HG02981 (cell line): ENCODE data around the gene IGF2BP3.
A peak's percentile ranks its signal among the peaks of the same experiment; 100 is the strongest.

Experiments used
- ATAC-seq: cut with Tn5 transposase; IDR thresholded peaks from one replicate; pipeline ENCODE4 v1.9.1; 2021; ENCODE audit warnings: mild to moderate bottlenecking, moderate library complexity; ENCODE audit not compliant: unreplicated experiment

Gene IGF2BP3

DNA sequence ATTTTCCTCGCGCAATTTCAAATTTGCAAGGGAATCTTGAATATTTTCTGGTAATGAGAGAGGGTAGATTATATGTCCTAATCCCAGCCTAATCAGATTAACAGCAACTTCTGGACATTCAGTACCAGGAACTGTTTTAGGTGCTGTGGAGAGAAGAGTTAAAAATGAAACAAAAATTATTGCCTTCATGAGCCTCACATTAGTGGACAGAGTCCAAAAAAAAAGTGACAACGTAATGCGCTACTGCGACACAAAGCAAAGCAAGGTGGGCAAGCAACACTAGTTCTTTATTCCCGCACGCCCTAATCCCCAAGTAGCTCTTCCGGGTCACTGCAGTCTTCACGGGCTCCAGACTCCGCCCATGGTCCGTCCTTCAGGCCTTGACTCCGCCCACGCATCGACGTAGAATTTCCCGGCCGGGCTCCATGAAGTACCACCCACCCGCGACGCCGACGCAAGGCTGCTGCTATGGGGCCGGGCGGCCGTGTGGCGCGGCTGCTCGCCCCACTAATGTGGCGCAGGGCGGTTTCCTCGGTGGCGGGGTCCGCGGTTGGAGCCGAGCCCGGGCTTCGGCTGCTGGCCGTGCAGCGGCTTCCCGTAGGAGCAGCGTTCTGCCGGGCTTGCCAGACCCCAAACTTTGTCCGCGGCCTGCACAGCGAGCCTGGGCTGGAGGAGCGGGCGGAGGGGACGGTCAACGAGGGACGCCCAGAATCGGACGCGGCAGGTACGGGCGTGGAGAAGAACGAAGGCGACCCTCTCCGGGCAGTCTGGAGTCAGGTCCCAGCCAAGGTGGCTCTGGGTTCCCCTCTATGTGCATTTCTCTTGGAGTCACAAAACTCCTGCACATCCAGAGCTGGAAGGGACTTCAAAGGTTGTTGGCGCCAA is 171.2 kb downstream of the IGF2BP3 start, which contains the start of gene MALSU1:
Gene MALSU1, plus strand, starts transcription at position 455 of the 885 bp plus-strand sequence. Its CDS starts 14 bp downstream, at position 469.
- peak; percentile 99 for ATAC-seq

- ATAC-seq, result no peak
These were observed 172.0 kb downstream of the IGF2BP3 start for GRCh38 chr7:23298141-23298881.

GRCh38 chr7:23295401-23295697 is 174.9 kb downstream of the IGF2BP3 start:
- ATAC-seq, result no peak

DNA sequence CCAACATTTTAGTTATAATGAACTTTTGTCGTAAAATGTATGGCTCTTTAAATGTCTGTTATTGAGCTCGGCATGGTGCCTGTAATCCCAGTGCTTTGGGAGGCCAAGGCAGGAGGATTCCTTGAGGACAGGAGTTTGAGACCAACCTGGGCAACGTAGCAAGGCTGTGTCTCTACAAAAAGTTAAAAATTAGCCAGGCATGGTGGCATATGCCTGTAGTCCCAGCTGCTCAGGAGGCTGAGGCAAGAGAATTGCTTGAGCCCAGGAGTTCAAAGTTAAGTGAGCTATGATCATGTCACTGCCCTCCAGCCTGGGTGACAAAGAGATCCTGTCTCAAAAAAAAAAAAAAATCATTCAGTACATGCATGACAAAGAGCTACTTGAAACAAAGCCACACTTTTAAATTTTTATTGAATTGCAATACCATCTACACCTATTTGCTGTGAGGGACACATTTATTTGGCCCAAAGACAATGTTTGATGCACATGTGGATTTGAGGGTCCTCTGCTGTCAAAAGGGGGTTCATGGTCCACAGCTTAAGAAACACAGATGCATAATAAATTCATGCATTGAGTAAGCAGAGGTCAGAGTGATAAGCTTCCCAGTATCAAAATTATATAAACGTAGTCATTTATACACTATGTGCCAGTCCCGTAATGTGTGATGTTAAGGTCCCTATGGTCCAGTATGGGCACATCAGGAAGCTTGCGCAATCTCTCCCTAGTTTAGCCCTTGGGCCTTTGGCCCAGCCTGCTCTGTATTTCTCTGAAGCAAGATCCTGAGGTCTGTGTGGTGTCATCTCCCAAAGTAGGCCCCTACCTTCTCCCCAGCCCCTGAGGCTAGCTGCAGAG is 175.5 kb downstream of the IGF2BP3 start:
- ATAC-seq, result no peak

DNA sequence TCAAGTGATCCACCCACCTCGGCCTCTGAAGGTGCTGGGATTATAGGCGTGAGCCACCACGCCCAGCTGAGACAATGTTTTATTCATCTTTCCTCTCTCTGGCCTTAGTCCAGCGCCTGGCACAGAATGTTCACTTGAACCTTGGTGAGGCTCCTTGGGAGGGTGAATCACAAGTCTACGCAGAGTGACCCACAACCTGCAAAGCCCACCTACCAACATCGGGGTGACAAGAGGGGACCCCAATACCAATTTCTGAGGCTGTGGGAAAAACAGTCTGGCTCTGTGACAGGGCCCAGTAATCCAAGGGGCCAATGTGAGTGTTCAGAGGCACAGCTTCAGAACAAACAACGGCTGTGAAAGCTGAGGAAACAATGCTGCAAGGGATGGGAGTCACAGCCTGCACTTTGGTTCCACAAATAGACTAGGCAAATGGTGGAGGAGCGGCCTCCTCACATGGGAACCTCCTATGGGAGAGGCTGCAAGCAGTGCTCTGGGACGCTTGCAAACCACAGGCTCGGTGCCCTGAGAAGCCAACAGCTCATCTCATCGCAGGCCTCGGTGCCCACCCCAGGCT is 176.7 kb downstream of the IGF2BP3 start:
- ATAC-seq, result no peak

DNA sequence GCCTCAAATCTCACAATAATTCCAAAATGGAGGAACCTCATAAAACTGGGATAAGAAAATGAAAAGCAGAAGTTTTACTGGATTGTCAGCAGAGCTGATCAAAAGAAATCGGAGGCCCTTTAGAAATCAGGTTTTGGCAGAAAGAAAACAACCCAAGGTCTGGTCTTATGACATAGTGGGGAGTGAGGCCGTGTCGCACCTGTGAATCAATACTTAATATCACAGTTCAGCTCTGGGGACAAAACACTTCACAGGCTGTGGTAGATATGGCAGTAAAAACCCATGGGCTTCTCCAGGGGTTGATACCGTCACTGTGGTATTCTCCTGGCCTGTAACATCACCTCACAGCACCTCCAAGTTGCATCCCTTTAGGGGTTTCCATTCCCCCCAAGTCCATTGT is 177.7 kb downstream of the IGF2BP3 start:
- ATAC-seq, result no peak

DNA sequence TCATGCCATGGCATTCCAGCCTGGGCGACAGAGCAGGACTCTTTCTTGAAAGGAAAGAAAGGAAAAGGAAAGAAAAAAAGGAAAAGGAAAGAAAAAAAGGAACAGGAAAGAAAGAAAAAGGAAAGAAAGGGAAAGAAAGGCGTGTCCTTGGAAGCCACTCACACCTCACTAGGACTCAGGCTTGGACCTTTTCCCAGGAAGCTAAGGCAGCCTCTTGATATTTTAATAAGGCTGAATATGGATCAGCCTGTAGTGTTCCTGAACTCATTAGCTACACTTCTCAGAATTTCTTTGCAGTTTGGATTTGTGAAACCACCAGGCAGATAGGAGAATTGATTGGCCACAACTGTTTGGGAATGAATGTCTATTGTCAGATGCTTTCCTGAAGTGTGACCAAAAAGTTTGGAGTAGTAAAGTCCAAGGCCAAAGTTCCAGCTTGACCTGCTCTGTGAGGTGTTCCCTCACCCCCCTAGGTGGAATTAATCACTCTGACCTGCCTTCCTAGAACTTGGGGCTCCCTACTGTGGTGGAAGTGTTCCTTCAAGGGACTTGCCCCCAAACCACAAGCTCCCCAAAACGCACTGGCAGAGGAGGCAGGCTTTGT is 178.2 kb downstream of the IGF2BP3 start:
- ATAC-seq, result no peak

DNA sequence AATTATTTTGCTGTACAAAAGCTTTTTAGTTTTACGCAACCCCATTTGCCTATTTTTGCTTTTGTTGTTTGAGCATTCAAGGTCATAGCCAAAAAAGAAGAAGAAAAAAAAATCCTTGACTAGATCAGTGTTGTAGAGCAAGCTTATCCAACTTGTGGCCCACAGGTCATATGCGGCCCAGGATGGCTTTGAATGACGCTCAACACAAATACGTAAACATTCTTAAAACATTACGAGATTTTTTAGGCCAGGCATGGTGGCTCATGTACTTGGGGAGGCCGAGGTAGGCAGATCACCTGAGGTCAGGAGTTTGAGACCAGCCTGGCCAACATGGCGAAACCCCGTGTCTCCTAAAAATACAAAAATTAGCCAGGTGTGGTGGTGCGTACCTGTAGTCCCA is 179.3 kb downstream of the IGF2BP3 start:
- no peak for ATAC-seq

DNA sequence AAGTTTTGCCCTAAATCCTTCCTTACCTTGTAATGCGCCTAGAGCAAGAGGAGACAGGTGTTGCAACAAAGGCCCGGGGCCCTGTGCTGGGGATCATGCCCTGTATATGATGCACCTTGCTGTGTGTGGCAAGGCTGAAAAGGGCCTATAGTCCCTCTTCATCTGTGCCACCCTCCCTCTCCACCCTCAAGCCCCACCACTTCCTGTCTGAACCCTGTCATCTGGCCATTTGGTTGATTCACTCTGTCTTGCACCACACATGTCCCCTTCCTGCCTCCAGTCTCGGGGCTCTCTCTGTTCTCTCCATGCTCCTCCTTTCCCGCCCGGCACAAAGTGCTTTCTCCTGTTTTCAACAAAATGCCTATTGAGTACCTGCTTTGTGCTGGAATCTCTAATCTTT is 182.7 kb downstream of the IGF2BP3 start:
- ATAC-seq, result no peak

DNA sequence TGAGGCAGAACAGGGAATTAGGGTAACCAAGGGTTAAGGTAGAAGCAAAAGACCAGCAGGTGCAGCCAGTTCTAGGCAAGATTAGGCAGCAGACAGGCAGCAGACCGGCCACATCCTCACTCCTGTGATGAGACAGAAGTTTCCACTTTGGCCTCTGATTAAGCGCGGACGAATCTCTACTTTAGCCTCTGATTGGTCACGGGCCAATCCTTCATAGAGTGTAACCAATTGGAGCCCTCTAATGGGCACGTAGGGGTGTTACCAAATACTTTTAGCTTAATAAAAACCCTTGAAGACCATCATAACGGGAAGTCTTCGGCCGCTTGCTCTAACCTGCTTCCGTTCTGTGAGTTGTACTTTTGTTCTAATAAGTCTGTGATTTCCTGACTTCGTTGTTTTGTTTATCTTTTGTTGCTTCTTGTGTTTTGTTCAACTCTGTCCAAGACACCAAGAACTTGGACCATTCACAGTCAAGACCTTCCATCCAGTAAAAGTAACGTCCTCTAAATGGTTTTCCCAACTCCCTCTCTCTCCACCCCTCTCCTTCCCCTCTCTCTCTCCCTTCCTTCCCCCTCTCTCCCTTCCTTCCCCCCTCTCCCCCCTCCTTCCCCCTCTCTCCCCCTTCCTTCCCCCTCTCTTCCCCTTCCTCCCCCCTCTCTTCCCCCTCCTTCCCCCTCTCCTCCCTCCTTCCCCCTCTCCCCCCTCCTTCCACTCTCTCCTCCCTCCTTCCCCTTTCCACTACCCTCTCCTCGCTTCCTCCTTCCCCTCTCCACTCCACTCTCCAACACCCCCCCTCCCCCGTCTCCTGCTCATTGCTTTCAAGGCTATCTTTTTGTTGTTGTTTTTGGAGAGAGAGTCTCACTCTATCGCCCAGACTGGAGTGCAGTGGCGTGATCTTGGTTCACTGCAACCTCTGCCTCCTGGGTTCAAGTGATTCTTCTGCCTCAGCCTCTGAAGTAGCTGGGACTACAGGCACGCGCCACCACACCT is 184.3 kb downstream of the IGF2BP3 start:
- ATAC-seq, result no peak

- no peak for ATAC-seq
These were observed 185.4 kb downstream of the IGF2BP3 start for GRCh38 chr7:23284871-23285270.

- no peak for ATAC-seq
These were observed 187.2 kb downstream of the IGF2BP3 start for GRCh38 chr7:23283086-23283485.

DNA sequence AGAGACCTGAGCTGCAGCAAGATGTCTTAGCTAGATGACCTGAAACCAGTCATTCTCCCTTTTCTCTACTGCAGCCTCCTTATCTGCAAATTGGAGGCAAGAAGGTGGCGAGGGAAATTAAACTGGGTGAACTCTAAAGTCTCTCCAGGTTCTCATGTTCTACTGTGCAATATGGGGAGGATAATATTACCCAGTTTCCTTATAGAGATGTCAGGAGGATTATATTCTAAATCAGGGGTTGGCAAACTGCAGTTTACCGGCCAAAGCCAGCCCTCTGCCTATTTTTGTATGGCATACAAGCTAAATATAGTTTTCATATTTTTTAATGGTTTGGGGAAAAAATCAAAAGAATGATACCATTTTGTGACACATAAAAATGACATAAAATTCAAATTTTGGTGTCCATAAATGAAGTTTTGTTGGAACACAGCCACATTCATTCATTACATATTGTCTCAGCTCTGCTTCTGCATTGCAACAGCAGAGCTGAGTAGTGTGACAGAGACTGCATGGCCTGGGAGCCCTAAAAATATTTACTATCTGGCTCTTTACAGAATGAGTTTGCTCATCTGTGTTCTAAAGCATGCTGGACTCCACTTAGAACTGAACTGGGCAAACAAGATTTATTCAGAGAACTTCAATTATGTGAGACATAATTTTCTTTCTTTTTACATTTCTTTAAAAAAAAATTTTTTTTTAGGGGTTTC is 190.3 kb downstream of the IGF2BP3 start:
- ATAC-seq, result no peak

- ATAC-seq, result no peak
These were observed 192.8 kb downstream of the IGF2BP3 start for GRCh38 chr7:23277359-23277989.

DNA sequence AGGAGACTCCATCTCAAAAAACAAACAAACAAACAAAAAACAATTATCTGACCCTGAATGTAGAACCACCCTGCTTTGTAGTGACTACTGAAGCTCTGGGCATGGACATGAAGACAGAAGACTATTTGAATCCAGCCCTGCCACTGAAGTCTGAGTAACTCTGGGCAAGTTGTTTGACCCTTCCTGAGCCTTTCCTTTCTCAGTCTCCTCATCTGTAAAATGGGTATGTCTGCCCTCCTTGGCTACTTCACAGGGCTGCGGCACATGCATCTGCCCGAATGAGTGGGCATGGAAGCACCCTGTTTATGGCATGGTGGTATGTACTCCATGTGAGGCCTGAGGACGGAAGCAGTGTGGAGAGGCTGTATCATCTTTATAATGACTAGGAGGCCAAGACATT is 193.3 kb downstream of the IGF2BP3 start:
- no peak for ATAC-seq

GRCh38 chr7:23276376-23276775 is 193.9 kb downstream of the IGF2BP3 start:
- no peak for ATAC-seq

DNA sequence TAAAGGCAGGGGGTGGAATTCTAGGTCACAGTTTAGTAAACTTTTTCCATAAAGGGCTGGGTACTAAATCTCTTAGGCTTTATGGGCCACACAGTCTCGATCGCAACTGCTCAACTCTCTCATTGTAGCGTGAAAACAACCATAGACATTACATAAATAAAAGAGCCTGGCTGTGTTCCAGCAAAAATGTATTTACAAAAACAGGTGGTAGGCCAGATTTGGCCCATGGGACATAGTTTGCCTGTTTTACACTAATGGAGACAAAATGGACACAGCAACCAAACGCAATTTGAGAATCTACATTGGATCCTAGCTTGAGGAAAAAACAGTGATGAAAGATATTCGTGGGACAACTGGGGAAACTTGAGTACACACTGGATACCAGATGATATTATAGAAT is 194.4 kb downstream of the IGF2BP3 start:
- ATAC-seq, result no peak

DNA sequence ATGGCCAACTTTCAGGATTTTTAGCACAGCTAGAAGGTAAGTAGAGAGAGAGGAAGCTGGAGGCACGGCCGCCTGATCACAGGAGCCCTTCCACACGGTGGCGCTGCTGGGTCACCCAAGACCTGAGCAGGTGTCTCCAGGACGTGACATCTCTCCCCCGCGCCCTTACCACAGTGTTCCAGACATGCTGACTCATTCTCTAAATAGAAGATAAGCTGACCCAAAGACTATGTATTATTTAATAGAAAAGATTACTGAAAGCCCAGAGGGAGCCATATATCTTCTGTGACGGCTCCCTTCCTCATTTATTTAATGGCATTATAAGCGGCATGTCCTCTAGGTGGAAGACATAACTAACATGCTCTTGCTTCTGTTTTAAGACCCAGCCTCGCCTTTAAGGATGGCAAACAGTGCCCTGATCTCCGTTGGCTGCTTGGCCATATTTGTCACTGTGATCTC is 197.1 kb downstream of the IGF2BP3 start:
- peak; percentile 94 for ATAC-seq
